ENCODE data around the gene PTX3. TPM values are rescaled to one million over a fixed set of nuclear protein-coding genes. Genes with fewer than 3 reads are reported as not detected.

PTX3 gene
- total and polyA plus RNA-seq, 2 of the 13 experiments (the other 11 are each of a cell fraction or from before 2014, with no cell fraction given): not detected

DNA sequence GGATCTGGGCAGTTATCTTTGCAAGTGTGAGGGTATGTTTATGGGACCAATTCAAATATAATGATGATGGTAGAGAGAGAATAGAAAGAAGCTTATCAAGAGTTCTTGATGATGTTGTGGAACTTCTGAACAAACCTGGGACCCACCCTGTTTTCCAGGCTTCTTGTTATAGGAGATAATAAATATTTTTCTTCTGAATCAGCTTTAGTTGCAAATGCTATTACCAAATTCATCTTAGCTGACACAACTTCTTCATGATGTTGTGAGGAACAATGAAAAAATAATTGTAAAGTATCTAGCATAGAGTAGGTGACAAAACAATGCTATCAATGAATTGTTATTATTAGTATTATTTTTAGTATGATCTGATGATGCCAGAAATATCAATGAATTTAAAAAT is 43.5 kb upstream of the PTX3 start:
- no peak for DNase-seq (ENCODE audit: low spot score)
- ChIA-PET POLR2A (no interaction called here), CTCF (ENCODE audit: low intra/inter-chr PET ratio, low total read pairs) (no interaction called here)
- Histone ChIP-seq H3K9ac (ENCODE audit: insufficient read depth, low read depth, low read length) (no peak overlapping the region), H3K9me3 (ENCODE audit: low read length) (no peaks in the 10 kb centered on the region), H3K36me3 (replicated peaks in 1 of 2; ENCODE audit: control insufficient read depth in 1 of 2, insufficient read depth in 2 of 2, low read length in 2 of 2) (no peaks in the 10 kb centered on the region), H3K79me2 (ENCODE audit: insufficient read depth, low read length) (no peaks in the 10 kb centered on the region), H3K4me2 (ENCODE audit: low read depth, low read length) (no peak overlapping the region), H3K4me1 (ENCODE audit: insufficient read depth, low read length) (no peaks in the 10 kb centered on the region), H4K20me1 (ENCODE audit: insufficient read depth, low read length) (no peaks in the 10 kb centered on the region), H3K27ac (ENCODE audit: extremely low read length, insufficient read depth, low read length) (no peak overlapping the region), H3K4me3 (replicated peaks in 1 of 3; ENCODE audit: insufficient read depth in 1 of 3, low read depth in 2 of 3, low read length in 3 of 3) (no peak overlapping the region), H3K27me3 (ENCODE audit: control insufficient read depth in 1 of 2, insufficient read depth in 2 of 2, low read length in 2 of 2) (no peaks in the 10 kb centered on the region; a peak in 1 of 5 replicates), H2AFZ (ENCODE audit: low read length) (no peak overlapping the region)
- in situ Hi-C loops (cut with HindIII; ENCODE audit: extremely low pct_ligation_motif_present, low pct_unique_long_range_greater_than_20kb): no loop called here
- BruUV-seq (replicated peaks): no TSS peak
- TF ChIP-seq DNMT3B (CRISPR knock-in tag; conservative IDR thresholded peaks at IDR 0.05) (no peak), SIN3B (IDR thresholded peaks at IDR 0.05; ENCODE audit: low read length) (no peak), POLR2AphosphoS2 (IDR thresholded peaks at IDR 0.05; ENCODE audit: low read depth, low read length) (no peak), ERF (CRISPR knock-in tag; IDR thresholded peaks at IDR 0.05) (no peak), MXD3 (CRISPR knock-in tag; IDR thresholded peaks at IDR 0.05) (no peak), ZNF724P (CRISPR knock-in tag; IDR thresholded peaks at IDR 0.05; ENCODE audit: borderline replicate concordance) (no peak), ZNF33B (CRISPR knock-in tag; IDR thresholded peaks at IDR 0.05) (no peak), SMARCC2 (IDR thresholded peaks at IDR 0.05) (no peak)
- TF ChIP-seq, protein P1, sequence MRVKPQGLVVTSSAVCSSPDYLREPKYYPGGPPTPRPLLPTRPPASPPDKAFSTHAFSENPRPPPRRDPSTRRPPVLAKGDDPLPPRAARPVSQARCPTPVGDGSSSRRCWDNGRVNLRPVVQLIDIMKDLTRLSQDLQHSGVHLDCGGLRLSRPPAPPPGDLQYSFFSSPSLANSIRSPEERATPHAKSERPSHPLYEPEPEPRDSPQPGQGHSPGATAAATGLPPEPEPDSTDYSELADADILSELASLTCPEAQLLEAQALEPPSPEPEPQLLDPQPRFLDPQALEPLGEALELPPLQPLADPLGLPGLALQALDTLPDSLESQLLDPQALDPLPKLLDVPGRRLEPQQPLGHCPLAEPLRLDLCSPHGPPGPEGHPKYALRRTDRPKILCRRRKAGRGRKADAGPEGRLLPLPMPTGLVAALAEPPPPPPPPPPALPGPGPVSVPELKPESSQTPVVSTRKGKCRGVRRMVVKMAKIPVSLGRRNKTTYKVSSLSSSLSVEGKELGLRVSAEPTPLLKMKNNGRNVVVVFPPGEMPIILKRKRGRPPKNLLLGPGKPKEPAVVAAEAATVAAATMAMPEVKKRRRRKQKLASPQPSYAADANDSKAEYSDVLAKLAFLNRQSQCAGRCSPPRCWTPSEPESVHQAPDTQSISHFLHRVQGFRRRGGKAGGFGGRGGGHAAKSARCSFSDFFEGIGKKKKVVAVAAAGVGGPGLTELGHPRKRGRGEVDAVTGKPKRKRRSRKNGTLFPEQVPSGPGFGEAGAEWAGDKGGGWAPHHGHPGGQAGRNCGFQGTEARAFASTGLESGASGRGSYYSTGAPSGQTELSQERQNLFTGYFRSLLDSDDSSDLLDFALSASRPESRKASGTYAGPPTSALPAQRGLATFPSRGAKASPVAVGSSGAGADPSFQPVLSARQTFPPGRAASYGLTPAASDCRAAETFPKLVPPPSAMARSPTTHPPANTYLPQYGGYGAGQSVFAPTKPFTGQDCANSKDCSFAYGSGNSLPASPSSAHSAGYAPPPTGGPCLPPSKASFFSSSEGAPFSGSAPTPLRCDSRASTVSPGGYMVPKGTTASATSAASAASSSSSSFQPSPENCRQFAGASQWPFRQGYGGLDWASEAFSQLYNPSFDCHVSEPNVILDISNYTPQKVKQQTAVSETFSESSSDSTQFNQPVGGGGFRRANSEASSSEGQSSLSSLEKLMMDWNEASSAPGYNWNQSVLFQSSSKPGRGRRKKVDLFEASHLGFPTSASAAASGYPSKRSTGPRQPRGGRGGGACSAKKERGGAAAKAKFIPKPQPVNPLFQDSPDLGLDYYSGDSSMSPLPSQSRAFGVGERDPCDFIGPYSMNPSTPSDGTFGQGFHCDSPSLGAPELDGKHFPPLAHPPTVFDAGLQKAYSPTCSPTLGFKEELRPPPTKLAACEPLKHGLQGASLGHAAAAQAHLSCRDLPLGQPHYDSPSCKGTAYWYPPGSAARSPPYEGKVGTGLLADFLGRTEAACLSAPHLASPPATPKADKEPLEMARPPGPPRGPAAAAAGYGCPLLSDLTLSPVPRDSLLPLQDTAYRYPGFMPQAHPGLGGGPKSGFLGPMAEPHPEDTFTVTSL (CRISPR knock-in tag; IDR thresholded peaks at IDR 0.05; ENCODE audit: borderline replicate concordance): no peak
- intact Hi-C loops (cut with micrococcal nuclease; ENCODE audit: unreplicated experiment): no loop called here
- FAIRE-seq: no peak
- ATAC-seq: no peak
